Measurements from ENCODE around the gene ATP6V1B1.
A peak's percentile ranks its signal among the peaks of the same experiment; 100 is the strongest.
"Not testable (repeated sequence)": the region's sequence is repeated elsewhere in the genome, so short reads cannot be mapped to it uniquely, and the experiment has no call there.

Gene ATP6V1B1

GRCh38 chr2:70991142-70991541 lies 55.4 kb downstream of the ATP6V1B1 start:
- no peak for DNase-seq (ENCODE audit: low spot score)

- no peak for DNase-seq (ENCODE audit: low spot score)
Observed at GRCh38 chr2:70991742-70992141, 56.0 kb downstream of the ATP6V1B1 start.

- no peak for DNase-seq (ENCODE audit: low spot score)
Observed at GRCh38 chr2:70992945-70993853, 57.5 kb downstream of the ATP6V1B1 start.

- DNase-seq (ENCODE audit: low spot score): no peak
Observed at GRCh38 chr2:70994009-70994698, 58.5 kb downstream of the ATP6V1B1 start.

- peak; percentile 90 for DNase-seq (ENCODE audit: low spot score)
Observed at GRCh38 chr2:70994699-70995425, 59.2 kb downstream of the ATP6V1B1 start, which contains the start of gene TEX261. Gene TEX261, minus strand, starts transcription at chr2:70994873. Its CDS starts 116 bp downstream, at chr2:70994757.

GRCh38 chr2:70995426-70995729 lies 59.7 kb downstream of the ATP6V1B1 start:
- DNase-seq (ENCODE audit: low spot score): peak; percentile 57

GRCh38 chr2:70998885-70999284 lies 63.2 kb downstream of the ATP6V1B1 start:
- not testable (repeated sequence) for DNase-seq (ENCODE audit: low spot score)

- DNase-seq (ENCODE audit: low spot score): no peak
Observed at GRCh38 chr2:70999362-70999761, 63.7 kb downstream of the ATP6V1B1 start.

- DNase-seq (ENCODE audit: low spot score): not testable (repeated sequence)
Observed at GRCh38 chr2:70999931-71000330, 64.2 kb downstream of the ATP6V1B1 start.

GRCh38 chr2:71000780-71001591 lies 65.3 kb downstream of the ATP6V1B1 start:
- peak; percentile 82 for DNase-seq (ENCODE audit: low spot score)

- no peak for DNase-seq (ENCODE audit: low spot score)
Observed at GRCh38 chr2:71001592-71001927, 65.9 kb downstream of the ATP6V1B1 start.

- DNase-seq (ENCODE audit: low spot score): no peak
Observed at GRCh38 chr2:71001981-71002570, 66.4 kb downstream of the ATP6V1B1 start.

GRCh38 chr2:71003396-71003795 lies 67.7 kb downstream of the ATP6V1B1 start:
- no peak for DNase-seq (ENCODE audit: low spot score)

- DNase-seq (ENCODE audit: low spot score): no peak
Observed at GRCh38 chr2:71003966-71004755, 68.5 kb downstream of the ATP6V1B1 start.

- DNase-seq (ENCODE audit: low spot score): no peak
Observed at GRCh38 chr2:71004857-71005256, 69.2 kb downstream of the ATP6V1B1 start.

- no peak for DNase-seq (ENCODE audit: low spot score)
Observed at GRCh38 chr2:71005271-71006202, 69.8 kb downstream of the ATP6V1B1 start.

- no peak for DNase-seq (ENCODE audit: low spot score)
Observed at GRCh38 chr2:71006323-71006722, 70.6 kb downstream of the ATP6V1B1 start.

GRCh38 chr2:71006955-71007799 lies 71.5 kb downstream of the ATP6V1B1 start:
- no peak for DNase-seq (ENCODE audit: low spot score)

GRCh38 chr2:71008342-71008741 lies 72.6 kb downstream of the ATP6V1B1 start:
- DNase-seq (ENCODE audit: low spot score): no peak

Data from hematopoietic multipotent progenitor cell treated with erythropoietin and hydrocortisone succinate and interleukin-3 and kit ligand, for 17 days (in vitro differentiated cells).